GM18909 (cell line): ENCODE measurements around the gene TNIP1.

Source experiments
- ATAC-seq: cut with Tn5 transposase; IDR thresholded peaks from one replicate; pipeline ENCODE4 v1.9.1; 2021; ENCODE audit warnings: mild to moderate bottlenecking; ENCODE audit not compliant: unreplicated experiment, poor library complexity

Gene TNIP1

GRCh38 chr5:151005950-151006576, 74.8 kb downstream of the TNIP1 start:
- ATAC-seq: no peak

- ATAC-seq: no peak
These were observed 75.5 kb downstream of the TNIP1 start for GRCh38 chr5:151005187-151005949.

GRCh38 chr5:151004499-151004898, 76.3 kb downstream of the TNIP1 start:
- ATAC-seq: no peak

- ATAC-seq: no peak
These were observed 77.4 kb downstream of the TNIP1 start for GRCh38 chr5:151003503-151003860.

- ATAC-seq: no peak
These were observed 77.9 kb downstream of the TNIP1 start for GRCh38 chr5:151002681-151003502.

- no peak for ATAC-seq
These were observed 78.6 kb downstream of the TNIP1 start for GRCh38 chr5:151002250-151002649.

GRCh38 chr5:151001436-151001835, 79.4 kb downstream of the TNIP1 start:
- no peak for ATAC-seq

GRCh38 chr5:150999704-151000442, 81.0 kb downstream of the TNIP1 start:
- ATAC-seq: no peak

GRCh38 chr5:150993826-150994412, 86.9 kb downstream of the TNIP1 start:
- no peak for ATAC-seq

- no peak for ATAC-seq
These were observed 87.4 kb downstream of the TNIP1 start for GRCh38 chr5:150993422-150993821.

GRCh38 chr5:150992705-150993104, 88.1 kb downstream of the TNIP1 start:
- ATAC-seq: no peak

- ATAC-seq: no peak
These were observed 91.1 kb downstream of the TNIP1 start for GRCh38 chr5:150989695-150990094.

GRCh38 chr5:150987746-150988145, 93.1 kb downstream of the TNIP1 start:
- ATAC-seq: no peak
